Peyer's patch (tissue), 4 donors: ENCODE data around the gene LYPD6B.

ENCODE experiments used
- POLR2A ChIP-seq, 2 donors: fragments of 450-650 bp; IDR thresholded peaks; one replicate each; pipeline ENCODE4 v1.5.1; 2017; ENCODE audit warnings: antibody characterized with exemption in 2 of 2, mild to moderate bottlenecking in 2 of 2, moderate library complexity in 2 of 2
- TF ChIP-seq, protein P1 (sequence below), 6 experiments: fragments of 450-650 bp in 4 of 6; fragments of 200-600 bp in 2 of 6; sonication (generic) in 1 of 6; IDR thresholded peaks; one replicate each; pipeline ENCODE4 v1.5.1; 2017 to 2019; ENCODE audit warnings: antibody characterized with exemption in 6 of 6, mild to moderate bottlenecking in 3 of 6, moderate library complexity in 1 of 6

GRCh38 chr2:149012545-149012944 lies 26.0 kb upstream of the LYPD6B start:
- TF ChIP-seq, protein P1, sequence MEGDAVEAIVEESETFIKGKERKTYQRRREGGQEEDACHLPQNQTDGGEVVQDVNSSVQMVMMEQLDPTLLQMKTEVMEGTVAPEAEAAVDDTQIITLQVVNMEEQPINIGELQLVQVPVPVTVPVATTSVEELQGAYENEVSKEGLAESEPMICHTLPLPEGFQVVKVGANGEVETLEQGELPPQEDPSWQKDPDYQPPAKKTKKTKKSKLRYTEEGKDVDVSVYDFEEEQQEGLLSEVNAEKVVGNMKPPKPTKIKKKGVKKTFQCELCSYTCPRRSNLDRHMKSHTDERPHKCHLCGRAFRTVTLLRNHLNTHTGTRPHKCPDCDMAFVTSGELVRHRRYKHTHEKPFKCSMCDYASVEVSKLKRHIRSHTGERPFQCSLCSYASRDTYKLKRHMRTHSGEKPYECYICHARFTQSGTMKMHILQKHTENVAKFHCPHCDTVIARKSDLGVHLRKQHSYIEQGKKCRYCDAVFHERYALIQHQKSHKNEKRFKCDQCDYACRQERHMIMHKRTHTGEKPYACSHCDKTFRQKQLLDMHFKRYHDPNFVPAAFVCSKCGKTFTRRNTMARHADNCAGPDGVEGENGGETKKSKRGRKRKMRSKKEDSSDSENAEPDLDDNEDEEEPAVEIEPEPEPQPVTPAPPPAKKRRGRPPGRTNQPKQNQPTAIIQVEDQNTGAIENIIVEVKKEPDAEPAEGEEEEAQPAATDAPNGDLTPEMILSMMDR (IDR thresholded peaks at IDR 0.05), result no peak
- TF ChIP-seq POLR2A (IDR thresholded peaks at IDR 0.05), result no peak
